HCT116 (cell line): ENCODE data around the gene TNPO1. TPM values are rescaled to one million over a fixed set of nuclear protein-coding genes. Genes with fewer than 3 reads are reported as not detected.

Experiments used
- ATAC-seq: fragments of 200-7000 bp; cut with Tn5 transposase; 2 replicates; pipeline ENCODE4 v1.9.1; 2020; ENCODE audit warnings: mild to moderate bottlenecking, moderate library complexity
- BruUV-seq: library from RNA; stranded (reverse); fragments of 400-500 nt; replicated peaks from 2 replicates; lab custom pipeline; 2021; lab: Mats Ljungman, UMichigan
- CTCF ChIA-PET: fragments of 300-600 bp; sonication (Branson Sonifier 250); formaldehyde crosslinking; loops from one replicate; lab custom pipeline; 2021; ENCODE audit warnings: antibody characterized with exemption; lab: Charles Lee
- POLR2A ChIA-PET: fragments of 300-600, 350-600 bp; sonication (Branson Sonifier 250); formaldehyde crosslinking; loops from one replicate; lab custom pipeline; 2021; ENCODE audit warnings: antibody characterized with exemption; lab: Charles Lee
- RAD21 ChIA-PET, 2 experiments: fragments of 300-600 bp; sonication (Branson Sonifier 250); formaldehyde crosslinking; loops; one replicate each; lab custom pipeline; 2023; ENCODE audit warnings: low total read pairs in 2 of 2; ENCODE audit not compliant: uncharacterized antibody in 2 of 2, unreplicated experiment in 2 of 2, low non-redundant PET in 1 of 2; lab: Charles Lee
- DNase-seq: peaks from one replicate; pipeline ENCODE4 v3.0.0-alpha.2; 2010; ENCODE audit warnings: low read depth, low spot score
- H2AFZ ChIP-seq: fragments of 200-600 bp; shearing (Covaris generic), sonication (generic); 2 replicates; pipeline ENCODE4 v1.6.1; 2017; ENCODE audit warnings: low read depth, mixed run types, mixed read lengths, antibody characterized with exemption, low read length; ENCODE audit not compliant: poor library complexity, severe bottlenecking
- H3K27ac ChIP-seq: 2 replicates; pipeline ENCODE4 v1.5.1; 2012; ENCODE audit warnings: low read depth, low read length
- H3K27me3 ChIP-seq: fragments of 200-600 bp; sonication (generic); 2 replicates; pipeline ENCODE4 v1.6.1; 2016; ENCODE audit warnings: mixed run types, low read length, mixed read lengths; ENCODE audit not compliant: insufficient read depth
- H3K36me3 ChIP-seq, 2 experiments: fragments of 200-500 bp in 1 of 2; fragments of 200-600 bp in 1 of 2; sonication (Bioruptor generic) in 1 of 2; sonication (generic) in 1 of 2; 2 replicates each; pipeline versions ENCODE4 v1.5.1 to v1.6.1; 2014 to 2016; ENCODE audit warnings: low read length in 2 of 2, inconsistent platforms in 1 of 2, mixed read lengths in 1 of 2, mixed run types in 1 of 2; ENCODE audit not compliant: insufficient read depth in 2 of 2, control insufficient read depth in 1 of 2
- H3K4me1 ChIP-seq, 2 experiments: fragments of 200-600 bp in 1 of 2; sonication (generic) in 1 of 2; 2 replicates each; pipeline versions ENCODE4 v1.5.1 to v1.6.1; 2012 to 2017; ENCODE audit warnings: low read length in 2 of 2, inconsistent platforms in 1 of 2, mild to moderate bottlenecking in 1 of 2, mixed read lengths in 1 of 2, mixed run types in 1 of 2, moderate library complexity in 1 of 2; ENCODE audit not compliant: insufficient read depth in 2 of 2, control insufficient read depth in 1 of 2
- H3K4me2 ChIP-seq: fragments of 200-600 bp; sonication (generic); 2 replicates; pipeline ENCODE4 v1.6.1; 2017; ENCODE audit warnings: mixed run types, low read length, mixed read lengths
- H3K4me3 ChIP-seq, 2 experiments: fragments of 200-600 bp in 1 of 2; sonication (generic) in 1 of 2; replicated peaks in 1 of 2; 2 replicates each; pipeline ENCODE4 v1.5.1; 2011 to 2016; ENCODE audit warnings: low read length in 2 of 2, control low read depth in 1 of 2, low read depth in 1 of 2, mild to moderate bottlenecking in 1 of 2, mixed read lengths in 1 of 2, mixed run types in 1 of 2
- H3K79me2 ChIP-seq: fragments of 200-600 bp; sonication (generic); 2 replicates; pipeline ENCODE4 v1.6.1; 2017; ENCODE audit warnings: mild to moderate bottlenecking, mixed run types, low read length, moderate library complexity, mixed read lengths; ENCODE audit not compliant: insufficient read depth
- H3K9ac ChIP-seq: fragments of 200-600 bp; sonication (generic); 2 replicates; pipeline ENCODE4 v1.6.1; 2016; ENCODE audit warnings: low read length, mixed read lengths
- H3K9me2 ChIP-seq: fragments of 200-600 bp; sonication (generic), shearing (Covaris generic); 2 replicates; pipeline ENCODE4 v1.6.1; 2017; ENCODE audit warnings: mixed run types, mild to moderate bottlenecking, moderate library complexity; ENCODE audit not compliant: insufficient read depth
- H3K9me3 ChIP-seq, 2 experiments: fragments of 200-500 bp in 1 of 2; fragments of 200-600 bp in 1 of 2; sonication (Bioruptor generic) in 1 of 2; sonication (generic) in 1 of 2; 2 replicates each; pipeline ENCODE4 v1.6.1; 2014 to 2017; ENCODE audit warnings: low read length in 2 of 2, mixed read lengths in 2 of 2, inconsistent platforms in 1 of 2, low read depth in 1 of 2, mild to moderate bottlenecking in 1 of 2, mixed run types in 1 of 2, moderate library complexity in 1 of 2; ENCODE audit not compliant: control insufficient read depth in 1 of 2, insufficient read depth in 1 of 2
- H4K20me1 ChIP-seq: fragments of 200-600 bp; sonication (generic), shearing (Covaris generic); 2 replicates; pipeline ENCODE4 v1.6.1; 2017; ENCODE audit warnings: mixed run types, mild to moderate bottlenecking, moderate library complexity; ENCODE audit not compliant: insufficient read depth
- CEBPB ChIP-seq: IDR thresholded peaks from 2 replicates; pipeline ENCODE4 v1.6.1; 2012; ENCODE audit warnings: low read depth
- CTCF ChIP-seq, 3 experiments: fragments of 200-600 bp in 1 of 3; sonication (generic) in 1 of 3; IDR thresholded peaks in 2 of 3; conservative IDR thresholded peaks in 1 of 3; 2 replicates each; pipeline ENCODE4 v1.5.1; 2012 to 2017; ENCODE audit warnings: low read depth in 2 of 3, low read length in 2 of 3, antibody characterized with exemption in 1 of 3, borderline replicate concordance in 1 of 3, control low read depth in 1 of 3, mild to moderate bottlenecking in 1 of 3, mixed read lengths in 1 of 3, mixed run types in 1 of 3, moderate library complexity in 1 of 3; ENCODE audit not compliant: insufficient read depth in 1 of 3
- EZH2 ChIP-seq: fragments of 200-600 bp; sonication (generic); IDR thresholded peaks from 2 replicates; pipeline ENCODE4 v1.6.1; 2017; ENCODE audit warnings: antibody characterized with exemption, mixed run types
- FOSL1 ChIP-seq: IDR thresholded peaks from 2 replicates; pipeline ENCODE4 v1.6.1; 2012; ENCODE audit warnings: low read depth
- POLR2A ChIP-seq: IDR thresholded peaks from 2 replicates; pipeline ENCODE4 v1.7.0; 2011; ENCODE audit warnings: borderline replicate concordance; ENCODE audit not compliant: insufficient read depth, insufficient read length; ENCODE audit errors: extremely low read depth
- RAD21 ChIP-seq: IDR thresholded peaks from 2 replicates; pipeline ENCODE4 v1.6.1; 2012; ENCODE audit warnings: low read depth, mild to moderate bottlenecking
- REST ChIP-seq: IDR thresholded peaks from 2 replicates; pipeline ENCODE4 v1.6.1; 2012; ENCODE audit warnings: low read depth
- SP1 ChIP-seq: IDR thresholded peaks from 2 replicates; pipeline ENCODE4 v1.6.1; 2012; ENCODE audit warnings: low read depth
- TCF7L2 ChIP-seq: IDR thresholded peaks from 2 replicates; pipeline ENCODE4 v1.7.0; 2011; ENCODE audit warnings: borderline replicate concordance, inconsistent platforms; ENCODE audit not compliant: insufficient read depth, insufficient read length; ENCODE audit errors: extremely low read depth
- ZFX ChIP-seq: fragments of 450-650 bp; IDR thresholded peaks from 2 replicates; pipeline ENCODE4 v1.6.1; 2017
- intact Hi-C: fragments of 100-400 bp; cut with micrococcal nuclease; formaldehyde crosslinking; loops from 2 replicates; pipeline ENCODE4 v1.10.0; 2022
- total RNA-seq: library from RNA; stranded (reverse); gene quantifications from one replicate; pipeline ENCODE4 v1.2.1, GENCODE V29; 2021; ENCODE audit not compliant: unreplicated experiment
- TF ChIP-seq, protein P1 (sequence below): IDR thresholded peaks from 2 replicates; pipeline ENCODE4 v1.6.1; 2012
- TF ChIP-seq, protein P2 (sequence below): IDR thresholded peaks from 2 replicates; pipeline ENCODE4 v1.6.1; 2011; ENCODE audit warnings: mild to moderate bottlenecking, low read length, moderate library complexity; ENCODE audit not compliant: insufficient replicate concordance; ENCODE audit errors: extremely low read depth
- TF ChIP-seq, protein P3 (sequence below): IDR thresholded peaks from 2 replicates; pipeline ENCODE4 v1.6.1; 2012

TNPO1 gene
- total RNA-seq, 1 experiment from 2014 or later: 104 TPM

- Histone ChIP-seq H3K27ac (no peak overlapping the region), H3K4me3 (no peak overlapping the region), H3K9me3 (no peaks in the 10 kb centered on the region), H3K36me3 (no peaks in the 10 kb centered on the region), H3K4me1 (no peaks in the 10 kb centered on the region), H3K27me3 (no peaks in the 10 kb centered on the region), H3K4me2 (no peak overlapping the region), H3K79me2 (no peaks in the 10 kb centered on the region), H2AFZ (no peak overlapping the region), H3K9ac (no peak overlapping the region), H4K20me1 (no peaks in the 10 kb centered on the region), H3K9me2 (no peaks in the 10 kb centered on the region)
- TF ChIP-seq SP1 (no peak), CTCF (IDR thresholded peaks at IDR 0.05 in 2 of 3, conservative IDR thresholded peaks at IDR 0.05 in 1 of 3; ENCODE audit: borderline replicate concordance in 1 of 3, insufficient read depth in 1 of 3, low read depth in 2 of 3, low read length in 2 of 3) (no peak), EZH2 (no peak), RAD21 (no peak), POLR2A (no peak), FOSL1 (no peak), ZFX (no peak), TCF7L2 (no peak), CEBPB (no peak), REST (no peak)
- TF ChIP-seq, protein P1, sequence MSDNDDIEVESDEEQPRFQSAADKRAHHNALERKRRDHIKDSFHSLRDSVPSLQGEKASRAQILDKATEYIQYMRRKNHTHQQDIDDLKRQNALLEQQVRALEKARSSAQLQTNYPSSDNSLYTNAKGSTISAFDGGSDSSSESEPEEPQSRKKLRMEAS: no peak
- TF ChIP-seq, protein P2, sequence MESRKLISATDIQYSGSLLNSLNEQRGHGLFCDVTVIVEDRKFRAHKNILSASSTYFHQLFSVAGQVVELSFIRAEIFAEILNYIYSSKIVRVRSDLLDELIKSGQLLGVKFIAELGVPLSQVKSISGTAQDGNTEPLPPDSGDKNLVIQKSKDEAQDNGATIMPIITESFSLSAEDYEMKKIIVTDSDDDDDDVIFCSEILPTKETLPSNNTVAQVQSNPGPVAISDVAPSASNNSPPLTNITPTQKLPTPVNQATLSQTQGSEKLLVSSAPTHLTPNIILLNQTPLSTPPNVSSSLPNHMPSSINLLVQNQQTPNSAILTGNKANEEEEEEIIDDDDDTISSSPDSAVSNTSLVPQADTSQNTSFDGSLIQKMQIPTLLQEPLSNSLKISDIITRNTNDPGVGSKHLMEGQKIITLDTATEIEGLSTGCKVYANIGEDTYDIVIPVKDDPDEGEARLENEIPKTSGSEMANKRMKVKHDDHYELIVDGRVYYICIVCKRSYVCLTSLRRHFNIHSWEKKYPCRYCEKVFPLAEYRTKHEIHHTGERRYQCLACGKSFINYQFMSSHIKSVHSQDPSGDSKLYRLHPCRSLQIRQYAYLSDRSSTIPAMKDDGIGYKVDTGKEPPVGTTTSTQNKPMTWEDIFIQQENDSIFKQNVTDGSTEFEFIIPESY: no peak
- TF ChIP-seq, protein P3, sequence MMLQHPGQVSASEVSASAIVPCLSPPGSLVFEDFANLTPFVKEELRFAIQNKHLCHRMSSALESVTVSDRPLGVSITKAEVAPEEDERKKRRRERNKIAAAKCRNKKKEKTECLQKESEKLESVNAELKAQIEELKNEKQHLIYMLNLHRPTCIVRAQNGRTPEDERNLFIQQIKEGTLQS: no peak
- ATAC-seq: no peak
- POLR2A ChIA-PET: no interaction called here
- RAD21 ChIA-PET: no interaction called here
- intact Hi-C loops: no loop called here
- no peak for DNase-seq
- BruUV-seq: no TSS peak
- CTCF ChIA-PET: no interaction called here
Measured at GRCh38 chr5:72785801-72786200, 30.7 kb upstream of the TNPO1 start.
